ENCODE results near the gene FBXW8. TPM values are rescaled to one million over a fixed set of nuclear protein-coding genes. Genes with fewer than 3 reads are reported as not detected.

The FBXW8 gene
- total and polyA plus RNA-seq, 4 donors = 1.9 to 7.1 (median 4.9) TPM

DNA sequence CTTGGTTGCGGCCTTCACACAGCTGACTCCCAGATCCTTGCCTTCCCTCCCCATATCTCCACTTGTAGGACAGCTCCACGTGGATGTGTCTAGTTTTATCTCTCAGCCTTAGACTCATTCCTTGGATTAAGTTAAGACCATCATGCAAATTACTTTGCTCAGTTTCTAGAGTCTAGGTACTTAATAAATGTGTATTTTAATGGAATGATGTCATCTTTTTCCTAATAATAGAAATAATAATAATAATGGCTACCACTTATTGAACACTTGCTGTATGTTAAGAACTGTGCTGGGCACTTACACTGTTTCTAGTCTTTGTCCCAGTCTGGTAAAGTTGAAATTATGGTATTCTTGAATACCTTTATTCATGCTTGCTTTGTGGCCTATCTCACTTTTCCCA lies 37.5 kb downstream of the FBXW8 start (continued):
- TF ChIP-seq, protein P1, sequence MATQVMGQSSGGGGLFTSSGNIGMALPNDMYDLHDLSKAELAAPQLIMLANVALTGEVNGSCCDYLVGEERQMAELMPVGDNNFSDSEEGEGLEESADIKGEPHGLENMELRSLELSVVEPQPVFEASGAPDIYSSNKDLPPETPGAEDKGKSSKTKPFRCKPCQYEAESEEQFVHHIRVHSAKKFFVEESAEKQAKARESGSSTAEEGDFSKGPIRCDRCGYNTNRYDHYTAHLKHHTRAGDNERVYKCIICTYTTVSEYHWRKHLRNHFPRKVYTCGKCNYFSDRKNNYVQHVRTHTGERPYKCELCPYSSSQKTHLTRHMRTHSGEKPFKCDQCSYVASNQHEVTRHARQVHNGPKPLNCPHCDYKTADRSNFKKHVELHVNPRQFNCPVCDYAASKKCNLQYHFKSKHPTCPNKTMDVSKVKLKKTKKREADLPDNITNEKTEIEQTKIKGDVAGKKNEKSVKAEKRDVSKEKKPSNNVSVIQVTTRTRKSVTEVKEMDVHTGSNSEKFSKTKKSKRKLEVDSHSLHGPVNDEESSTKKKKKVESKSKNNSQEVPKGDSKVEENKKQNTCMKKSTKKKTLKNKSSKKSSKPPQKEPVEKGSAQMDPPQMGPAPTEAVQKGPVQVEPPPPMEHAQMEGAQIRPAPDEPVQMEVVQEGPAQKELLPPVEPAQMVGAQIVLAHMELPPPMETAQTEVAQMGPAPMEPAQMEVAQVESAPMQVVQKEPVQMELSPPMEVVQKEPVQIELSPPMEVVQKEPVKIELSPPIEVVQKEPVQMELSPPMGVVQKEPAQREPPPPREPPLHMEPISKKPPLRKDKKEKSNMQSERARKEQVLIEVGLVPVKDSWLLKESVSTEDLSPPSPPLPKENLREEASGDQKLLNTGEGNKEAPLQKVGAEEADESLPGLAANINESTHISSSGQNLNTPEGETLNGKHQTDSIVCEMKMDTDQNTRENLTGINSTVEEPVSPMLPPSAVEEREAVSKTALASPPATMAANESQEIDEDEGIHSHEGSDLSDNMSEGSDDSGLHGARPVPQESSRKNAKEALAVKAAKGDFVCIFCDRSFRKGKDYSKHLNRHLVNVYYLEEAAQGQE (IDR thresholded peaks at IDR 0.05) = no peak
- TF ChIP-seq HNF4G (IDR thresholded peaks at IDR 0.05) = no peak

DNA sequence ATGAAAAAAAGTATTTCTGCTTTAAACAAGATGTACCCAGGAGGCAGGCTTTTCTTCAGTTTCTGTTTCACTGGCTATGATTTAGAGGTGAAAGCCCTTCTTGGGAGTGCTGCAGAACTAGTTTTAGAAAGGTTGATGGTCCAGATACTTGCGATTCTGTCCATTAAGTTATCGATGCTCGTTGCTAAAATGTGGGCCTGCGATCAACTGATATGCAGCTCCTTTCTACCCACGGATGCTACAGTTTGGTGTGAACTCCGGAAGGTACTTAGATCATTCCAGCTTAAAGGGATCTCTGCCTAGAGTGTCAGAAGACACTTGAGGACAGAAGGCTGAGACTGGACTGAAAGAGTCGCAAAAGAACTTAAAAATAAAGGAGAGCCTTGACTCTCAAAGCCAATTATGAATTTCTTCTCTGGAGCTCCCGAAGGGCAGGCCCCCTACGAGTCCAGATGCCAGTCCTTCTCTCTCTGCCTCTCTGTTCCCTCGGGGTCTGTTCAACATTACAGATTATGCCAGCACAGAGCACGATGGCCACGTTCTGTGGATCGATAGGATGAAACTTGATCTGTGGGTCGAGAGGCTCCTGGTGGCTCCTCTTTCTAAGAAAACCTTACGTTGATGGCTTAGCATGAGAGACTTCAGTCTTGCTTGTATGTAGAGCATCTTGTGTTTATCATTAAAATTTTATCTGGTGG lies 40.0 kb downstream of the FBXW8 start:
- H3K4me3 ChIP-seq (ENCODE audit: low read depth in 1 of 3, low read length in 3 of 3) = no peak overlapping the region
- H3K4me1 ChIP-seq (ENCODE audit: control insufficient read depth in 4 of 4, insufficient read depth in 4 of 4, low read length in 3 of 4) = peaks cover 0 to 11% (median 3%) of the 10 kb centered on the region in 4 donors
- H3K27ac ChIP-seq (ENCODE audit: low read depth in 1 of 2, low read length in 2 of 2) = no peak overlapping the region
- 96% methylated on average over 15 of the region's 15 CpGs for WGBS
- peaks cover 0 to 34% (median 14%) of the 10 kb centered on the region in 4 donors for H3K36me3 ChIP-seq (ENCODE audit: control insufficient read depth in 4 of 4, insufficient read depth in 3 of 4, low read depth in 1 of 4, low read length in 3 of 4)
- TF ChIP-seq RAD21 (IDR thresholded peaks at IDR 0.05) = no peak
- DNase-seq (ENCODE audit: low spot score) = no peak
- H3K27me3 ChIP-seq (ENCODE audit: control insufficient read depth in 4 of 4, insufficient read depth in 4 of 4, low read length in 3 of 4) = no peaks in the 10 kb centered on the region
- no peak overlapping the region for H3K9ac ChIP-seq (ENCODE audit: low read depth in 1 of 2, low read length in 2 of 2)
- H3K9me3 ChIP-seq (ENCODE audit: control insufficient read depth in 4 of 4, low read length in 3 of 4) = no peaks in the 10 kb centered on the region

DNA sequence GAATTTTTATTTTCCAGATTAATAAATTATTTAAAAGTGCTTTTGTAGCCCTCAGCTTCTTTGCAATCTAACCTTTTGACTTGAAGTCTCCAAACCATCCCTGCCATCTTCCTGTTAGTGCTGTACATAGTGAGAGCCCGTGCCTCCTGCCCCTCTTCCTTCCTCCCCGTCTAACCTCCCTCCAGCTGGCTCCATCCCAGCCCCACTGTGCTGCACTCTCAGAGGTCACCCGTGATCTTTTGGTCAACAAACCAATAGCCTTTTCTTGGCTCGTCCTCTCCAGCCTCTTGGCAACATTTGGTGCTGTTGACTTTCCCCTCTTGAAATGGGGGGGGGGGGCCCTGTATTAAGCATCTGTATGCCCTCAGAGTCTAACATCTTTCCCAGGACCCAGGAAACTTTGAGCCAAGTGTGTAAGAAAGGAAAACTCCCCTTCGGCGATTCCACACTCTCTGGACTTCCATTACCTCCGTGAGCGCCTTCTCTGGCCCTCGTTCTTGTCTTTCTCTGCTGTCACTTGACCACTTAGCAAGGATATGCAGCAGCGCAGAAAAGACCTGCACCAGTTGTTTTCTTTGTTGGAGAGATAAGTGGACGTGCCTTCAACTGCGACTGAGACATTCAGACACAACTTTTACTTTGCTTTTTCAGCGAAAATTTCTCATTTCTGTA lies 44.1 kb downstream of the FBXW8 start:
- Histone ChIP-seq H3K9me3 (ENCODE audit: control insufficient read depth in 4 of 4, low read length in 3 of 4) (no peaks in the 10 kb centered on the region), H3K27ac (ENCODE audit: low read depth in 1 of 2, low read length in 2 of 2) (no peak overlapping the region), H3K27me3 (ENCODE audit: control insufficient read depth in 4 of 4, insufficient read depth in 4 of 4, low read length in 3 of 4) (no peaks in the 10 kb centered on the region), H3K36me3 (ENCODE audit: control insufficient read depth in 4 of 4, insufficient read depth in 3 of 4, low read depth in 1 of 4, low read length in 3 of 4) (peaks cover 0 to 10% (median 2%) of the 10 kb centered on the region in 4 donors), H3K9ac (ENCODE audit: low read depth in 1 of 2, low read length in 2 of 2) (no peak overlapping the region), H3K4me1 (ENCODE audit: control insufficient read depth in 4 of 4, insufficient read depth in 4 of 4, low read length in 3 of 4) (peaks cover 0 to 11% (median 3%) of the 10 kb centered on the region in 4 donors), H3K4me3 (ENCODE audit: low read depth in 1 of 3, low read length in 3 of 3) (no peak overlapping the region)
- TF ChIP-seq NR2F2 (IDR thresholded peaks at IDR 0.05) = peak; percentile 61
- TF ChIP-seq RXRA (IDR thresholded peaks at IDR 0.05) = peak in 1 of 2 donors; percentile 36
- no peak for TF ChIP-seq FOXA2 (IDR thresholded peaks at IDR 0.05)
- no peak for TF ChIP-seq FOXA1 (IDR thresholded peaks at IDR 0.05)
- no peak for TF ChIP-seq SP1 (IDR thresholded peaks at IDR 0.05)
- TF ChIP-seq, protein P2, sequence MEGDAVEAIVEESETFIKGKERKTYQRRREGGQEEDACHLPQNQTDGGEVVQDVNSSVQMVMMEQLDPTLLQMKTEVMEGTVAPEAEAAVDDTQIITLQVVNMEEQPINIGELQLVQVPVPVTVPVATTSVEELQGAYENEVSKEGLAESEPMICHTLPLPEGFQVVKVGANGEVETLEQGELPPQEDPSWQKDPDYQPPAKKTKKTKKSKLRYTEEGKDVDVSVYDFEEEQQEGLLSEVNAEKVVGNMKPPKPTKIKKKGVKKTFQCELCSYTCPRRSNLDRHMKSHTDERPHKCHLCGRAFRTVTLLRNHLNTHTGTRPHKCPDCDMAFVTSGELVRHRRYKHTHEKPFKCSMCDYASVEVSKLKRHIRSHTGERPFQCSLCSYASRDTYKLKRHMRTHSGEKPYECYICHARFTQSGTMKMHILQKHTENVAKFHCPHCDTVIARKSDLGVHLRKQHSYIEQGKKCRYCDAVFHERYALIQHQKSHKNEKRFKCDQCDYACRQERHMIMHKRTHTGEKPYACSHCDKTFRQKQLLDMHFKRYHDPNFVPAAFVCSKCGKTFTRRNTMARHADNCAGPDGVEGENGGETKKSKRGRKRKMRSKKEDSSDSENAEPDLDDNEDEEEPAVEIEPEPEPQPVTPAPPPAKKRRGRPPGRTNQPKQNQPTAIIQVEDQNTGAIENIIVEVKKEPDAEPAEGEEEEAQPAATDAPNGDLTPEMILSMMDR (IDR thresholded peaks at IDR 0.05; ENCODE audit: low read depth, low read length, missing input control) = no peak
- no peak for TF ChIP-seq JUND (IDR thresholded peaks at IDR 0.05)
- no peak for TF ChIP-seq GABPA (IDR thresholded peaks at IDR 0.05 in 1 of 2, conservative IDR thresholded peaks at IDR 0.05 in 1 of 2)
- no peak for TF ChIP-seq RAD21 (IDR thresholded peaks at IDR 0.05)
- TF ChIP-seq, protein P3, sequence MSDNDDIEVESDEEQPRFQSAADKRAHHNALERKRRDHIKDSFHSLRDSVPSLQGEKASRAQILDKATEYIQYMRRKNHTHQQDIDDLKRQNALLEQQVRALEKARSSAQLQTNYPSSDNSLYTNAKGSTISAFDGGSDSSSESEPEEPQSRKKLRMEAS (IDR thresholded peaks at IDR 0.05) = no peak
- 65% methylated on average over 13 of the region's 13 CpGs for WGBS
- DNase-seq (ENCODE audit: low spot score) = no peak

Data from liver (tissue), 9 donors.